Common myeloid progenitor, CD34-positive (primary cell): ENCODE data around the gene HMCN1.

Source experiments
- CTCF ChIA-PET: fragments of 350-600 bp; sonication (Branson Sonifier 250); formaldehyde crosslinking; loops from one replicate; lab custom pipeline; 2021; ENCODE audit warnings: antibody characterized with exemption; lab: Charles Lee
- POLR2A ChIA-PET: fragments of 350-600 bp; sonication (Branson Sonifier 250); formaldehyde crosslinking; loops from one replicate; lab custom pipeline; 2021; ENCODE audit warnings: antibody characterized with exemption; lab: Charles Lee
- DNase-seq, 3 donors: peaks; one replicate each; pipeline versions ENCODE4 v3.0.0 to v3.0.0-alpha.2; 2013
- H3K27ac ChIP-seq, 2 experiments: 1 replicate in 1 of 2; 2 replicates in 1 of 2; pipeline ENCODE4 v1.7.0; 2013; ENCODE audit warnings: inconsistent platforms in 2 of 2, low read length in 2 of 2, mild to moderate bottlenecking in 2 of 2, low read depth in 1 of 2, moderate library complexity in 1 of 2; ENCODE audit not compliant: severe bottlenecking in 2 of 2, insufficient read depth in 1 of 2, poor library complexity in 1 of 2
- H3K27me3 ChIP-seq, 5 experiments: replicated peaks in 2 of 5; 1 replicate in 3 of 5; 2 replicates in 2 of 5; pipeline versions ENCODE4 v1.6.1 to v1.7.0; 2013; ENCODE audit warnings: low read length in 4 of 5, mild to moderate bottlenecking in 2 of 5, moderate library complexity in 2 of 5, inconsistent platforms in 1 of 5; ENCODE audit not compliant: insufficient read depth in 5 of 5, control insufficient read depth in 4 of 5
- H3K36me3 ChIP-seq, 4 experiments: 1 replicate in 2 of 4; 2 replicates in 2 of 4; pipeline versions ENCODE4 v1.6.1 to v1.7.0; 2013; ENCODE audit warnings: low read length in 3 of 4, control low read depth in 1 of 4, mild to moderate bottlenecking in 1 of 4; ENCODE audit not compliant: control insufficient read depth in 4 of 4, insufficient read depth in 4 of 4
- H3K4me1 ChIP-seq, 4 experiments: 1 replicate in 3 of 4; 2 replicates in 1 of 4; pipeline versions ENCODE4 v1.6.1 to v1.7.1; 2013; ENCODE audit warnings: low read length in 3 of 4, mild to moderate bottlenecking in 3 of 4, control low read depth in 1 of 4, inconsistent platforms in 1 of 4, moderate library complexity in 1 of 4; ENCODE audit not compliant: control insufficient read depth in 4 of 4, insufficient read depth in 4 of 4; ENCODE audit errors: control extremely low read depth in 1 of 4
- H3K4me3 ChIP-seq, 7 experiments: 1 replicate in 4 of 7; 2 replicates in 3 of 7; pipeline versions ENCODE4 v1.5.1 to v1.7.0; 2013; ENCODE audit warnings: mild to moderate bottlenecking in 7 of 7, low read length in 6 of 7, moderate library complexity in 6 of 7, inconsistent platforms in 2 of 7, low read depth in 2 of 7, control low read depth in 1 of 7; ENCODE audit not compliant: insufficient read depth in 4 of 7, control insufficient read depth in 1 of 7; ENCODE audit errors: extremely low read depth in 1 of 7
- H3K9me3 ChIP-seq, 5 experiments: 1 replicate in 4 of 5; 2 replicates in 1 of 5; pipeline versions ENCODE4 v1.6.1 to v1.7.1; 2013; ENCODE audit warnings: low read length in 4 of 5, mild to moderate bottlenecking in 2 of 5, inconsistent platforms in 1 of 5, low read depth in 1 of 5, moderate library complexity in 1 of 5; ENCODE audit not compliant: control insufficient read depth in 4 of 5, insufficient read depth in 2 of 5; ENCODE audit errors: control extremely low read depth in 1 of 5
- WGBS: methylation state at CpG from one replicate; pipeline ENCODE4 v1.1.5; 2013; ENCODE audit not compliant: insufficient coverage; 5-methylcytosine and 5-hydroxymethylcytosine counted together

Gene HMCN1

DNA sequence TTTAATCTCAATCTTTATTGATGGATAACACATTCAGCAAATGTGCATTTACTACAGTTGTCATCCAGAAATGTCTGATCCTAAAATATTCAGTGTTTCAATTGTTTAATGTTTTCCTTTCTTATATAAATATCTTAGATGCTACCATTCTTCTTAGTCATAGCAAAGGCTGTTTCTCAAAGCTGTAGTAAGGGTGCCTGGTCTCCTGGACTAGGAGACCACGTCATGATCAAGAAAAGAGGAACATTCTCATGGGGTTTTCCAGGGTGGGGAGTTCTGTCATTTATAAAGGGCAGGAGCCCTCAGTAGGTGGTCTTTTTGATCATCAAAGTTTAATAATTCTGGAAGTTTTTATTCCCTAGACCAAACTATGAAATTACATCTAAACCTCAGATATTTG is 292.8 kb downstream of the HMCN1 start:
- Histone ChIP-seq H3K36me3 (no peaks in the 10 kb centered on the region), H3K27me3 (no peaks in the 10 kb centered on the region), H3K4me1 (no peaks in the 10 kb centered on the region), H3K4me3 (no peak overlapping the region), H3K9me3 (no peaks in the 10 kb centered on the region), H3K27ac (no peak overlapping the region)
- WGBS: no CpG with 5 or more reads among the region's 1 CpG
- DNase-seq: no peak
- POLR2A ChIA-PET: no interaction called here
- CTCF ChIA-PET: no interaction called here

DNA sequence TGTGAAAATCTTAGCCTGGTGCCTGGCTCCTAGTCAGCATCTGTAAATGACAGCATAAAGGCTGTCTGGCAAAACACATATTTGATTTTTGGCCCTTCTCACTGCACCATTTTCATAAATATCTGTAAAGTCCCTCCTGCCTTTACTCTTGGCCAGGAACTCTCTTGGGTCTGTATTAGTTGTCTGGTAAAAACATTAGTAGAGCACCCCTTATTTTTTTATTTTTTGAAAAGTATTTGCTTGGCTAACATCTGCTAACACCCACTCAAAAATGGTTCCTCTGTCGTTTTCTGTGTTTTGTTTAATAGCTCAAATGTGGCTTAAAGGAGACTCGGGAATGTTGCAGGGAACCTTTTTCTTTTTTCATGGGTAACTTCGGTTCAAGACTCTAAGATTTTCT is 293.4 kb downstream of the HMCN1 start:
- Histone ChIP-seq H3K9me3 (no peaks in the 10 kb centered on the region), H3K27me3 (no peaks in the 10 kb centered on the region), H3K27ac (no peak overlapping the region), H3K4me1 (no peaks in the 10 kb centered on the region), H3K4me3 (no peak overlapping the region), H3K36me3 (no peaks in the 10 kb centered on the region)
- DNase-seq: no peak
- CTCF ChIA-PET: no interaction called here
- POLR2A ChIA-PET: no interaction called here
- 100% methylated on average over 1 of the region's 3 CpGs for WGBS

- ChIA-PET CTCF (no interaction called here), POLR2A (no interaction called here)
- no peaks in the 10 kb centered on the region for H3K27me3 ChIP-seq
- H3K36me3 ChIP-seq: no peaks in the 10 kb centered on the region
- no peak overlapping the region for H3K4me3 ChIP-seq
- DNase-seq: no peak
- no peak overlapping the region for H3K27ac ChIP-seq
- H3K9me3 ChIP-seq: peaks cover 0 to 1% (median 0%) of the 10 kb centered on the region in 5 experiments
- H3K4me1 ChIP-seq: no peaks in the 10 kb centered on the region
Measured at GRCh38 chr1:186030453-186030852, 296.3 kb downstream of the HMCN1 start.

GRCh38 chr1:186033847-186034271 is 299.7 kb downstream of the HMCN1 start:
- DNase-seq: no peak
- CTCF ChIA-PET: no interaction called here
- H3K4me3 ChIP-seq: no peak overlapping the region
- peaks cover 0 to 1% (median 0%) of the 10 kb centered on the region in 5 experiments for H3K9me3 ChIP-seq
- POLR2A ChIA-PET: no interaction called here
- no peaks in the 10 kb centered on the region for H3K36me3 ChIP-seq
- no peaks in the 10 kb centered on the region for H3K27me3 ChIP-seq
- WGBS: 33% methylated on average over 1 of the region's 2 CpGs
- no peaks in the 10 kb centered on the region for H3K4me1 ChIP-seq
- no peak overlapping the region for H3K27ac ChIP-seq

DNA sequence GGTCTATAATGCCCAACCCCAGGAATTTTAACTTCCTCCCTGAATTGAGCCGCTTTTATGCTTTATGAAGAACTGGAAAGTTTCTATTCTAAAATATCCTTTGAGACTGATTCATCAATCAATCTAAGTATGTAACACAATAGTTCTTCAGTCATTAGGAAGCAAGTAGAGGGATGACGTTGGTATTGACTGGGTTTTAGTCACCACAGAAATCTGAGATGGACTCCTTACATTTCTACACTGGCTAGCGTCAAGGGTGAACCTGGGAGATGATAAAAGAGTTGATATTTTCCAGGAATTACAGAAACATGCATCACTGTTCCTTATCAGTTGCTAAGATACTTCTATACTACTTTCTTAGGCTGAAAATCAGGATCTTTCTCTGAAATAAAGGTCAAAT is 308.0 kb downstream of the HMCN1 start:
- WGBS: no CpG with 5 or more reads among the region's 3 CpGs
- Histone ChIP-seq H3K4me1 (no peaks in the 10 kb centered on the region), H3K27me3 (no peaks in the 10 kb centered on the region), H3K9me3 (no peaks in the 10 kb centered on the region), H3K4me3 (no peak overlapping the region), H3K27ac (no peak overlapping the region), H3K36me3 (no peaks in the 10 kb centered on the region)
- POLR2A ChIA-PET: no interaction called here
- CTCF ChIA-PET: interaction anchor here (0.8 kb wide), 1 partner anchor 12 kb away, joined by 4 read pairs; no protein-coding TSS in a partner anchor
- no peak for DNase-seq

- Histone ChIP-seq H3K4me1 (no peaks in the 10 kb centered on the region), H3K9me3 (no peaks in the 10 kb centered on the region), H3K4me3 (no peak overlapping the region), H3K36me3 (no peaks in the 10 kb centered on the region), H3K27me3 (no peaks in the 10 kb centered on the region), H3K27ac (no peak overlapping the region)
- DNase-seq: no peak
- ChIA-PET POLR2A (no interaction called here), CTCF (no interaction called here)
- no CpG with 5 or more reads among the region's 1 CpG for WGBS
Measured at GRCh38 chr1:186043296-186043695, 309.1 kb downstream of the HMCN1 start.

- DNase-seq: no peak
- Histone ChIP-seq H3K4me3 (no peak overlapping the region), H3K4me1 (no peaks in the 10 kb centered on the region), H3K27me3 (no peaks in the 10 kb centered on the region), H3K36me3 (no peaks in the 10 kb centered on the region), H3K9me3 (no peaks in the 10 kb centered on the region), H3K27ac (no peak overlapping the region)
- CTCF ChIA-PET: no interaction called here
- POLR2A ChIA-PET: no interaction called here
- WGBS: 95% methylated on average over 2 of the region's 3 CpGs
Measured at GRCh38 chr1:186044079-186044685, 310.0 kb downstream of the HMCN1 start.
